22Rv1 (cell line): Measurements from ENCODE around the gene PTPRG.

Source experiments
- ZFX ChIP-seq: fragments of 450-650 bp; IDR thresholded peaks from 2 replicates; pipeline ENCODE4 v1.6.1; 2017; ENCODE audit warnings: antibody characterized with exemption, borderline replicate concordance
- TF ChIP-seq, protein P1 (sequence below): fragments of 450-650 bp; IDR thresholded peaks from 2 replicates; pipeline ENCODE4 v1.5.1; 2017; ENCODE audit warnings: mild to moderate bottlenecking

DNA sequence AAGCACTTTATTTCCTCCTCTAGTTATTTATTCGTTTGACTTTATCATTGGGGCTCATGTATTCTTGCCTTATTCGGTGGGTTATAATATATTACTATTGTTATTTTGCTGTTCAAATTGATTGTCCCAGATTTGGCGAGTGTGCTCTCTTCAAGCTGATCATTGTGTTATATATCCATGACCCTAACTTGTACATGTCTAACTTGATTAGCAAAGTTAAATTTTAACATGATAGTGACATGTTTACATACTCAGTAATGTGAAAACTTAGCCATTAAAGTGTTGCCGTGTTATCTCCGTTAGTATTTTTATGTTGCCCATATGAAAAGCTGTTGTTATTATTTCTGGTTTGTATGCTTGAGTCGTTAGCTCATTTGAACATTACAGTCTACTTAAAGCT lies 327.9 kb downstream of the PTPRG start:
- TF ChIP-seq, protein P1, sequence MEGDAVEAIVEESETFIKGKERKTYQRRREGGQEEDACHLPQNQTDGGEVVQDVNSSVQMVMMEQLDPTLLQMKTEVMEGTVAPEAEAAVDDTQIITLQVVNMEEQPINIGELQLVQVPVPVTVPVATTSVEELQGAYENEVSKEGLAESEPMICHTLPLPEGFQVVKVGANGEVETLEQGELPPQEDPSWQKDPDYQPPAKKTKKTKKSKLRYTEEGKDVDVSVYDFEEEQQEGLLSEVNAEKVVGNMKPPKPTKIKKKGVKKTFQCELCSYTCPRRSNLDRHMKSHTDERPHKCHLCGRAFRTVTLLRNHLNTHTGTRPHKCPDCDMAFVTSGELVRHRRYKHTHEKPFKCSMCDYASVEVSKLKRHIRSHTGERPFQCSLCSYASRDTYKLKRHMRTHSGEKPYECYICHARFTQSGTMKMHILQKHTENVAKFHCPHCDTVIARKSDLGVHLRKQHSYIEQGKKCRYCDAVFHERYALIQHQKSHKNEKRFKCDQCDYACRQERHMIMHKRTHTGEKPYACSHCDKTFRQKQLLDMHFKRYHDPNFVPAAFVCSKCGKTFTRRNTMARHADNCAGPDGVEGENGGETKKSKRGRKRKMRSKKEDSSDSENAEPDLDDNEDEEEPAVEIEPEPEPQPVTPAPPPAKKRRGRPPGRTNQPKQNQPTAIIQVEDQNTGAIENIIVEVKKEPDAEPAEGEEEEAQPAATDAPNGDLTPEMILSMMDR = no peak
- TF ChIP-seq ZFX = no peak
